ENCODE results near the gene LY6G5B. TPM values are rescaled to one million over a fixed set of nuclear protein-coding genes. Genes with fewer than 3 reads are reported as not detected.

The LY6G5B gene
- total and polyA plus RNA-seq, 2 donors, result 2.3 to 6.5 TPM

DNA sequence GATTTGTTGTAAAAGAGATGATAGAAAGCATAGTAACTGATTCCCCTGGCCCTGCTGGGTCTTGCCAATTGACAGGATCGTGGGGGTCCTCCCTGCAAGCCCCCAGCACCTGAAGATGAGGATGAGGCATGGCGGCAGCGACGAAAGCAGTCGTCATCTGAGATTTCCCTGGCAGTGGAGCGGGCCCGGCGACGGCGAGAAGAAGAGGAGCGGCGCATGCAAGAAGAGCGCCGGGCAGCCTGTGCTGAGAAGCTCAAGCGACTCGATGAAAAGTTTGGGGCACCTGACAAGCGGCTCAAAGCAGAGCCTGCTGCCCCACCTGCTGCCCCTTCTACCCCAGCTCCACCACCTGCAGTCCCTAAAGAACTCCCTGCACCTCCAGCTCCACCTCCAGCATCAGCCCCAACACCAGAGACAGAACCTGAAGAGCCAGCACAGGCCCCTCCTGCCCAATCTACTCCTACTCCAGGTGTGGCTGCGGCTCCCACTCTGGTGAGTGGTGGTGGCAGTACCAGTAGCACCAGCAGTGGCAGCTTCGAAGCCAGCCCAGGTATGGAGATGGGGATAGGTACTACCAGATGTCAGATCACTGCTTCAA lies 42.0 kb upstream of the LY6G5B start:
- peaks cover 96 to 99% of the 10 kb centered on the region in 2 donors for H3K36me3 ChIP-seq (ENCODE audit: control insufficient read depth in 2 of 2, insufficient read depth in 2 of 2, low read length in 1 of 2)
- H3K9me3 ChIP-seq (ENCODE audit: control insufficient read depth in 2 of 2, insufficient read depth in 1 of 2, low read length in 1 of 2), result peaks cover 0 to 3% of the 10 kb centered on the region in 2 donors
- H3K27me3 ChIP-seq (ENCODE audit: control insufficient read depth in 2 of 2, insufficient read depth in 1 of 2, low read length in 1 of 2), result no peaks in the 10 kb centered on the region
- H3K4me3 ChIP-seq (ENCODE audit: low read length in 2 of 2), result no peak overlapping the region
- 98% methylated on average over 19 of the region's 19 CpGs for whole genome bisulfite sequencing
- H3K27ac ChIP-seq (ENCODE audit: low read depth in 1 of 2, low read length in 1 of 2), result no peak overlapping the region
- H3K4me1 ChIP-seq (ENCODE audit: control insufficient read depth in 2 of 2, insufficient read depth in 2 of 2, low read length in 2 of 2), result peaks cover 0 to 5% of the 10 kb centered on the region in 2 donors
- DNase-seq (ENCODE audit: low read depth in 6 of 9, low spot score in 9 of 9), result no peak

DNA sequence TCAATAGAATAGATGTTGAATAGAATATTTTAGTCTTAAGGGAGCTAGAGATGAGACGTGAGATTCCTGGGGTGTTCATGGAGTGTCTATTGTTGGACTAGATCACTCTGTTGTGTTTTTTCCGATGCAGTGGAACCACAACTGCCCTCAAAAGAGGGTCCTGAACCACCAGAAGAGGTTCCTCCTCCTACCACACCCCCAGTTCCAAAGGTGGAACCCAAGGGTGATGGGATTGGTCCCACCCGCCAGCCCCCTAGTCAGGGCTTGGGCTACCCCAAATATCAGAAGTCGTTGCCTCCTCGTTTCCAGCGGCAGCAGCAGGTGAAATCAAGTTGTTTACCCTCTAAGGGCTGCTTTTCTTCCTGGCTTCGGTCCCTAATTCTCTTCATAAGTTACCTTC lies 40.8 kb upstream of the LY6G5B start:
- no peaks in the 10 kb centered on the region for H3K27me3 ChIP-seq (ENCODE audit: control insufficient read depth in 2 of 2, insufficient read depth in 1 of 2, low read length in 1 of 2)
- no peak overlapping the region for H3K4me3 ChIP-seq (ENCODE audit: low read length in 2 of 2)
- WGBS, result 98% methylated on average over 7 of the region's 7 CpGs
- peaks cover 0 to 3% of the 10 kb centered on the region in 2 donors for H3K4me1 ChIP-seq (ENCODE audit: control insufficient read depth in 2 of 2, insufficient read depth in 2 of 2, low read length in 2 of 2)
- DNase-seq (ENCODE audit: low read depth in 6 of 9, low spot score in 9 of 9), result no peak
- peaks cover 99 to 100% of the 10 kb centered on the region in 2 donors for H3K36me3 ChIP-seq (ENCODE audit: control insufficient read depth in 2 of 2, insufficient read depth in 2 of 2, low read length in 1 of 2)
- H3K27ac ChIP-seq (ENCODE audit: low read depth in 1 of 2, low read length in 1 of 2), result no peak overlapping the region
- peaks cover 0 to 3% of the 10 kb centered on the region in 2 donors for H3K9me3 ChIP-seq (ENCODE audit: control insufficient read depth in 2 of 2, insufficient read depth in 1 of 2, low read length in 1 of 2)

DNA sequence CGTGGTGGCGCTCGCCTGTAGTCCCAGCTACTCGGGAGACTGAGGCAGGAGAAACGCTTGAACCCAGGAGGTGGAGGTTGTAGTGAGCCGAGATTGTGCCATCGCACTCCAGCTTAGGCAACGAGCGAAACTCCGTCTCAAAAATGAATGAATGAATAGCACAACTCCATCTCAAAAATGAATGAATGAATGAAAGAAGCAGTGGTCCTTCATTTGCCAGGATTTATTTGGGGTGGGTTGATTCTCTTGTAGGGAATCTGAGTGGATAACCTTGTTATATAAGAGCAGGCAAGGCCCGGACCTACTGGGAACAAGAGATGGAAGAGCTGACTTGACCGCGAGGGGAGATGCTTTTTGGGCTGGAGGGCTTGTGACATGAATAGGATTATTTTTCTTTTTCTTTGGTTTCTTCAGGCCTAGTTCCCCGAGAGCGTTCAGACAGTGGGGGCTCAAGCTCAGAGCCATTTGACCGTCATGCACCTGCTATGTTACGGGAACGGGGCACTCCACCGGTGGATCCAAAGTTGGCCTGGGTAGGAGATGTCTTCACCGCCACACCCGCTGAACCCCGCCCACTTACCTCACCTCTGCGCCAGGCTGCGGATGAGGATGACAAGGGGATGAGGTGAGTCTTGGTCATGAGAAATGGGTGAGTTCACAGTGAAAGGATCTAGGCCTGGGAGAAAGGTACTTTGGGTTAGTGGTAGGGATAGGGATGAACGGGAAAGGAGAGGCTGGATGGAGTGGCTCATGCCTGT lies 39.4 kb upstream of the LY6G5B start:
- WGBS, result 98% methylated on average over 25 of the region's 25 CpGs
- no peaks in the 10 kb centered on the region for H3K9me3 ChIP-seq (ENCODE audit: control insufficient read depth in 2 of 2, insufficient read depth in 1 of 2, low read length in 1 of 2)
- H3K4me3 ChIP-seq (ENCODE audit: low read length in 2 of 2), result no peak overlapping the region
- DNase-seq (ENCODE audit: low read depth in 6 of 9, low spot score in 9 of 9), result no peak
- peaks cover 100% of the 10 kb centered on the region in 2 donors for H3K36me3 ChIP-seq (ENCODE audit: control insufficient read depth in 2 of 2, insufficient read depth in 2 of 2, low read length in 1 of 2)
- no peak overlapping the region for H3K27ac ChIP-seq (ENCODE audit: low read depth in 1 of 2, low read length in 1 of 2)
- no peaks in the 10 kb centered on the region for H3K4me1 ChIP-seq (ENCODE audit: control insufficient read depth in 2 of 2, insufficient read depth in 2 of 2, low read length in 2 of 2)
- H3K27me3 ChIP-seq (ENCODE audit: control insufficient read depth in 2 of 2, insufficient read depth in 1 of 2, low read length in 1 of 2), result no peaks in the 10 kb centered on the region

DNA sequence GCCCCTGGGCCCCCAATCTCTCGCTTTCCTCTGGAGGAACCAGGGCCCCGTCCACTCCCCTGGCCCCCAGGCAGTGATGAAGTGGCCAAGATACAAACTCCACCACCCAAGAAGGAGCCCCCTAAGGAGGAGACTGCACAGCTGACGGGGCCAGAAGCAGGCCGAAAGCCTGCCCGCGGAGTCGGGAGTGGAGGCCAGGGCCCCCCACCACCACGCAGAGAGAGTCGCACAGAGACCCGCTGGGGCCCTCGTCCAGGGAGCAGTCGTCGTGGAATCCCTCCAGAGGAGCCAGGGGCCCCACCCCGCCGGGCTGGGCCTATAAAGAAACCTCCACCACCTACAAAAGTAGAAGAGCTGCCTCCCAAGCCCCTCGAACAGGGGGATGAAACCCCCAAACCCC lies 38.6 kb upstream of the LY6G5B start:
- Histone ChIP-seq H3K27ac (ENCODE audit: low read depth in 1 of 2, low read length in 1 of 2) (no peak overlapping the region), H3K4me1 (ENCODE audit: control insufficient read depth in 2 of 2, insufficient read depth in 2 of 2, low read length in 2 of 2) (no peaks in the 10 kb centered on the region), H3K4me3 (ENCODE audit: low read length in 2 of 2) (no peak overlapping the region), H3K36me3 (ENCODE audit: control insufficient read depth in 2 of 2, insufficient read depth in 2 of 2, low read length in 1 of 2) (peaks cover 100% of the 10 kb centered on the region in 2 donors), H3K27me3 (ENCODE audit: control insufficient read depth in 2 of 2, insufficient read depth in 1 of 2, low read length in 1 of 2) (no peaks in the 10 kb centered on the region), H3K9me3 (ENCODE audit: control insufficient read depth in 2 of 2, insufficient read depth in 1 of 2, low read length in 1 of 2) (no peaks in the 10 kb centered on the region)
- DNase-seq (ENCODE audit: low read depth in 6 of 9, low spot score in 9 of 9), result no peak
- 96% methylated on average over 16 of the region's 16 CpGs for WGBS

DNA sequence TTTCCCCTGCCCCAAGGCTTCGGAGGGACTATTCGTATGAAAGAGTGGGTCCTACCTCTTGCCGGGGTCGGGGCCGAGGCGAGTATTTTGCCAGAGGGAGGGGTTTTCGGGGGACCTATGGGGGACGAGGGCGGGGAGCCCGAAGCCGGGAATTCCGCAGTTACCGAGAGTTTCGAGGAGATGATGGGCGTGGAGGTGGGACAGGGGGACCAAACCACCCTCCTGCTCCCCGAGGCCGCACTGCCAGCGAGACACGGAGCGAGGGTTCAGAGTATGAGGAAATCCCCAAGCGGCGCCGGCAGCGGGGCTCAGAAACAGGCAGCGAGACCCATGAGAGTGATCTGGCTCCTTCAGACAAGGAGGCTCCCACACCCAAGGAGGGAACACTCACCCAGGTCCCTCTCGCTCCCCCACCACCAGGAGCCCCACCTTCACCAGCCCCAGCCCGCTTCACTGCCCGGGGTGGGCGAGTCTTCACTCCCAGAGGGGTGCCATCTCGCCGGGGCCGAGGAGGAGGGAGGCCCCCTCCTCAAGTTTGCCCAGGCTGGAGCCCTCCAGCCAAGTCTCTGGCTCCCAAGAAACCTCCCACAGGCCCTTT lies 38.0 kb upstream of the LY6G5B start:
- no peaks in the 10 kb centered on the region for H3K27me3 ChIP-seq (ENCODE audit: control insufficient read depth in 2 of 2, insufficient read depth in 1 of 2, low read length in 1 of 2)
- no peaks in the 10 kb centered on the region for H3K4me1 ChIP-seq (ENCODE audit: control insufficient read depth in 2 of 2, insufficient read depth in 2 of 2, low read length in 2 of 2)
- peaks cover 100% of the 10 kb centered on the region in 2 donors for H3K36me3 ChIP-seq (ENCODE audit: control insufficient read depth in 2 of 2, insufficient read depth in 2 of 2, low read length in 1 of 2)
- no peak overlapping the region for H3K27ac ChIP-seq (ENCODE audit: low read depth in 1 of 2, low read length in 1 of 2)
- H3K4me3 ChIP-seq (ENCODE audit: low read length in 2 of 2), result no peak overlapping the region
- DNase-seq (ENCODE audit: low read depth in 6 of 9, low spot score in 9 of 9), result no peak
- H3K9me3 ChIP-seq (ENCODE audit: control insufficient read depth in 2 of 2, insufficient read depth in 1 of 2, low read length in 1 of 2), result no peaks in the 10 kb centered on the region
- WGBS, result 97% methylated on average over 32 of the region's 32 CpGs

DNA sequence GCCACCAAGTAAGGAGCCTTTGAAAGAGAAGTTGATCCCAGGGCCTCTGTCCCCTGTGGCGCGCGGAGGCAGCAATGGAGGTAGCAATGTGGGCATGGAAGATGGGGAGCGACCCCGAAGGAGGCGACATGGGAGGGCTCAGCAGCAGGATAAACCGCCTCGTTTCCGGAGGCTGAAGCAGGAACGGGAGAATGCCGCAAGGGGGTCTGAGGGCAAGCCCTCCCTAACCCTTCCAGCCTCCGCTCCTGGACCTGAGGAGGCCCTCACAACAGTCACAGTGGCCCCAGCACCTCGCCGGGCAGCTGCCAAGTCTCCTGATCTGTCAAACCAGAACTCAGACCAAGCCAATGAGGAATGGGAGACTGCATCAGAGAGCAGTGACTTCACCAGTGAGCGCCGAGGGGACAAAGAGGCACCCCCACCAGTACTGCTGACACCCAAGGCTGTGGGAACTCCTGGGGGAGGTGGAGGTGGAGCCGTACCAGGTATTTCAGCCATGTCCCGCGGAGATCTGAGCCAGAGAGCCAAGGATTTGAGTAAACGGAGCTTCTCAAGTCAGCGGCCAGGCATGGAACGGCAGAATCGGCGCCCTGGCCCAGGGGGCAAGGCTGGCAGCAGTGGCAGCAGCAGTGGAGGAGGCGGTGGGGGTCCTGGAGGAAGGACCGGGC lies 37.4 kb upstream of the LY6G5B start:
- Histone ChIP-seq H3K4me1 (ENCODE audit: control insufficient read depth in 2 of 2, insufficient read depth in 2 of 2, low read length in 2 of 2) (no peaks in the 10 kb centered on the region), H3K9me3 (ENCODE audit: control insufficient read depth in 2 of 2, insufficient read depth in 1 of 2, low read length in 1 of 2) (no peaks in the 10 kb centered on the region), H3K36me3 (ENCODE audit: control insufficient read depth in 2 of 2, insufficient read depth in 2 of 2, low read length in 1 of 2) (peaks cover 100% of the 10 kb centered on the region in 2 donors), H3K27me3 (ENCODE audit: control insufficient read depth in 2 of 2, insufficient read depth in 1 of 2, low read length in 1 of 2) (no peaks in the 10 kb centered on the region), H3K4me3 (ENCODE audit: low read length in 2 of 2) (no peak overlapping the region), H3K27ac (ENCODE audit: low read depth in 1 of 2, low read length in 1 of 2) (no peak overlapping the region)
- 97% methylated on average over 26 of the region's 26 CpGs for WGBS
- no peak for DNase-seq (ENCODE audit: low read depth in 6 of 9, low spot score in 9 of 9)

DNA sequence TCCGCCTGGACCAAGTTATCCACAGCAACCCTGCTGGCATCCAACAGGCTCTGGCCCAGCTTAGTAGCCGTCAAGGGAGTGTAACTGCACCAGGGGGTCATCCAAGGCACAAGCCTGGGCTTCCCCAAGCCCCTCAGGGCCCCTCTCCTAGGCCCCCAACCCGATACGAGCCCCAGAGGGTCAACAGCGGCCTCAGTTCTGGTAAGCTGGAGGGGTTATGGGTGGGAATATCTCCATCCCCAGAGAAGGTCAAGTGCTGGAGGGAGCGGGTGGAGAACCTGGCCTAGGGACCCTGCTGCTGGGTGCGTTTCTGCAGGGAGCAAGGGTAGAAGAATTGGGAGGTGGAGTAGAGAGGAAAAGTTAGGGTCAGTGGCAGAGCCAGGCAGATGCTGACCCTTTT lies 36.3 kb upstream of the LY6G5B start:
- H3K4me3 ChIP-seq (ENCODE audit: low read length in 2 of 2), result no peak overlapping the region
- peaks cover 95 to 98% of the 10 kb centered on the region in 2 donors for H3K36me3 ChIP-seq (ENCODE audit: control insufficient read depth in 2 of 2, insufficient read depth in 2 of 2, low read length in 1 of 2)
- no peaks in the 10 kb centered on the region for H3K9me3 ChIP-seq (ENCODE audit: control insufficient read depth in 2 of 2, insufficient read depth in 1 of 2, low read length in 1 of 2)
- 98% methylated on average over 7 of the region's 7 CpGs for WGBS
- no peaks in the 10 kb centered on the region for H3K4me1 ChIP-seq (ENCODE audit: control insufficient read depth in 2 of 2, insufficient read depth in 2 of 2, low read length in 2 of 2)
- H3K27me3 ChIP-seq (ENCODE audit: control insufficient read depth in 2 of 2, insufficient read depth in 1 of 2, low read length in 1 of 2), result no peaks in the 10 kb centered on the region
- DNase-seq (ENCODE audit: low read depth in 6 of 9, low spot score in 9 of 9), result no peak
- no peak overlapping the region for H3K27ac ChIP-seq (ENCODE audit: low read depth in 1 of 2, low read length in 1 of 2)

DNA sequence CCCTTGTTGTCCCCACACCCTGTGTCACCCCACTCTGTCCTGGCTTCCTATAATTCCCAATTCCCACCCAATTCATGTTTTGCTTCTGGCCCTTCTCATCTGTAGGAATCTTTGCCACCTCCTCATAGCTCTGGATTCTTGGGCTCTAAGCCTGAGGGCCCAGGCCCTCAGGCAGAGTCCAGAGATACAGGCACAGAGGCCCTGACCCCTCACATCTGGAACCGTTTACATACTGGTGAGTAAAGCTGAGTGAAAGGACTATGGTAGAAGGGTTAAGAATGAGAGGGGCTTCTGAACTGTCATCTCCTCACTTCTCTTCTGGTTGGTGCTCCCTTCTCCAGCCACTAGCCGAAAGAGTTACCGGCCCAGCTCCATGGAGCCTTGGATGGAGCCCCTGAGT lies 35.6 kb upstream of the LY6G5B start:
- DNase-seq (ENCODE audit: low read depth in 6 of 9, low spot score in 9 of 9), result no peak
- Histone ChIP-seq H3K4me1 (ENCODE audit: control insufficient read depth in 2 of 2, insufficient read depth in 2 of 2, low read length in 2 of 2) (no peaks in the 10 kb centered on the region), H3K9me3 (ENCODE audit: control insufficient read depth in 2 of 2, insufficient read depth in 1 of 2, low read length in 1 of 2) (no peaks in the 10 kb centered on the region), H3K27me3 (ENCODE audit: control insufficient read depth in 2 of 2, insufficient read depth in 1 of 2, low read length in 1 of 2) (no peaks in the 10 kb centered on the region), H3K27ac (ENCODE audit: low read depth in 1 of 2, low read length in 1 of 2) (no peak overlapping the region), H3K4me3 (ENCODE audit: low read length in 2 of 2) (no peak overlapping the region), H3K36me3 (ENCODE audit: control insufficient read depth in 2 of 2, insufficient read depth in 2 of 2, low read length in 1 of 2) (peaks cover 94 to 96% of the 10 kb centered on the region in 2 donors)
- 99% methylated on average over 3 of the region's 3 CpGs for WGBS
